Panc1 (cell line): ENCODE results near the gene SCUBE2.
"Not testable (repeated sequence)": the region's sequence is repeated elsewhere in the genome, so short reads cannot be mapped to it uniquely, and the experiment has no call there.

Experiments
- POLR2AphosphoS5 ChIP-seq: IDR thresholded peaks from 2 replicates; pipeline ENCODE4 v1.6.1; 2012; ENCODE audit warnings: mild to moderate bottlenecking, low read depth, low read length, moderate library complexity
- TCF7L2 ChIP-seq: IDR thresholded peaks from 2 replicates; pipeline ENCODE4 v1.6.1; 2011; ENCODE audit warnings: mild to moderate bottlenecking, low read depth, low read length, inconsistent platforms
- TF ChIP-seq, protein P1 (sequence below): fragments of 450-650 bp; IDR thresholded peaks from 2 replicates; pipeline ENCODE4 v1.5.1; 2017; ENCODE audit warnings: mild to moderate bottlenecking
- TF ChIP-seq, protein P2 (sequence below), 2 experiments: IDR thresholded peaks; 2 replicates each; pipeline ENCODE4 v1.6.1; 2011 to 2012; ENCODE audit warnings: low read depth in 2 of 2, control low read depth in 1 of 2, low read length in 1 of 2, mild to moderate bottlenecking in 1 of 2, moderate library complexity in 1 of 2; ENCODE audit not compliant: insufficient read depth in 1 of 2

DNA sequence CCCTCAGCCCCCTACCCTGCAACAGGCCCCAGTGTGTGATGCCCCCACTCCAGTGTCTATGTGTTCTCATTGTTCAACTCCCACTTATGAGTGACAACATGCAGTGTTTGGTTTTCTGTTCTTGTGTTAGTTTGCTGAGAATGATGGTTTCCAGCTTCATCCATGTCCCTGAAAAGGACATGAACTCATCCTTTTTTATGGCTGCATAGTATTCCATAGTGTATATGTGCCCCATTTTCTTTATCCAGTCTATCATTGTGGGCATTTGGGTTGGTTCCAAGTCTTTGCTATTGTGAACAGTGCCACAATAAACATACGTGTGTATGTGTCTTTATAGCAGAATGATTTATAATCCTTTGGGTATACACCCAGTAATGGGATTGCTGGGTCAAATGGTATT is 81.9 kb downstream of the SCUBE2 start:
- not testable (repeated sequence) for TF ChIP-seq POLR2AphosphoS5, TCF7L2
- TF ChIP-seq, protein P1, sequence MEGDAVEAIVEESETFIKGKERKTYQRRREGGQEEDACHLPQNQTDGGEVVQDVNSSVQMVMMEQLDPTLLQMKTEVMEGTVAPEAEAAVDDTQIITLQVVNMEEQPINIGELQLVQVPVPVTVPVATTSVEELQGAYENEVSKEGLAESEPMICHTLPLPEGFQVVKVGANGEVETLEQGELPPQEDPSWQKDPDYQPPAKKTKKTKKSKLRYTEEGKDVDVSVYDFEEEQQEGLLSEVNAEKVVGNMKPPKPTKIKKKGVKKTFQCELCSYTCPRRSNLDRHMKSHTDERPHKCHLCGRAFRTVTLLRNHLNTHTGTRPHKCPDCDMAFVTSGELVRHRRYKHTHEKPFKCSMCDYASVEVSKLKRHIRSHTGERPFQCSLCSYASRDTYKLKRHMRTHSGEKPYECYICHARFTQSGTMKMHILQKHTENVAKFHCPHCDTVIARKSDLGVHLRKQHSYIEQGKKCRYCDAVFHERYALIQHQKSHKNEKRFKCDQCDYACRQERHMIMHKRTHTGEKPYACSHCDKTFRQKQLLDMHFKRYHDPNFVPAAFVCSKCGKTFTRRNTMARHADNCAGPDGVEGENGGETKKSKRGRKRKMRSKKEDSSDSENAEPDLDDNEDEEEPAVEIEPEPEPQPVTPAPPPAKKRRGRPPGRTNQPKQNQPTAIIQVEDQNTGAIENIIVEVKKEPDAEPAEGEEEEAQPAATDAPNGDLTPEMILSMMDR, result not testable (repeated sequence)
- TF ChIP-seq, protein P2, sequence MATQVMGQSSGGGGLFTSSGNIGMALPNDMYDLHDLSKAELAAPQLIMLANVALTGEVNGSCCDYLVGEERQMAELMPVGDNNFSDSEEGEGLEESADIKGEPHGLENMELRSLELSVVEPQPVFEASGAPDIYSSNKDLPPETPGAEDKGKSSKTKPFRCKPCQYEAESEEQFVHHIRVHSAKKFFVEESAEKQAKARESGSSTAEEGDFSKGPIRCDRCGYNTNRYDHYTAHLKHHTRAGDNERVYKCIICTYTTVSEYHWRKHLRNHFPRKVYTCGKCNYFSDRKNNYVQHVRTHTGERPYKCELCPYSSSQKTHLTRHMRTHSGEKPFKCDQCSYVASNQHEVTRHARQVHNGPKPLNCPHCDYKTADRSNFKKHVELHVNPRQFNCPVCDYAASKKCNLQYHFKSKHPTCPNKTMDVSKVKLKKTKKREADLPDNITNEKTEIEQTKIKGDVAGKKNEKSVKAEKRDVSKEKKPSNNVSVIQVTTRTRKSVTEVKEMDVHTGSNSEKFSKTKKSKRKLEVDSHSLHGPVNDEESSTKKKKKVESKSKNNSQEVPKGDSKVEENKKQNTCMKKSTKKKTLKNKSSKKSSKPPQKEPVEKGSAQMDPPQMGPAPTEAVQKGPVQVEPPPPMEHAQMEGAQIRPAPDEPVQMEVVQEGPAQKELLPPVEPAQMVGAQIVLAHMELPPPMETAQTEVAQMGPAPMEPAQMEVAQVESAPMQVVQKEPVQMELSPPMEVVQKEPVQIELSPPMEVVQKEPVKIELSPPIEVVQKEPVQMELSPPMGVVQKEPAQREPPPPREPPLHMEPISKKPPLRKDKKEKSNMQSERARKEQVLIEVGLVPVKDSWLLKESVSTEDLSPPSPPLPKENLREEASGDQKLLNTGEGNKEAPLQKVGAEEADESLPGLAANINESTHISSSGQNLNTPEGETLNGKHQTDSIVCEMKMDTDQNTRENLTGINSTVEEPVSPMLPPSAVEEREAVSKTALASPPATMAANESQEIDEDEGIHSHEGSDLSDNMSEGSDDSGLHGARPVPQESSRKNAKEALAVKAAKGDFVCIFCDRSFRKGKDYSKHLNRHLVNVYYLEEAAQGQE (IDR thresholded peaks at IDR 0.05; ENCODE audit: insufficient read depth in 1 of 2, low read depth in 2 of 2, low read length in 1 of 2), result not testable (repeated sequence)
